Measurements from ENCODE around the gene ASTN2.

Gene ASTN2

GRCh38 chr9:117060963-117061362, 353.9 kb downstream of the ASTN2 start:
- no peak for TF ChIP-seq CTCF (IDR thresholded peaks at IDR 0.05; ENCODE audit: low read depth, low read length)
- no peak overlapping the region for H3K4me3 ChIP-seq (ENCODE audit: low read depth, low read length)

GRCh38 chr9:117050007-117050406, 364.9 kb downstream of the ASTN2 start:
- TF ChIP-seq CTCF (IDR thresholded peaks at IDR 0.05; ENCODE audit: low read depth, low read length), result no peak
- H3K4me3 ChIP-seq (ENCODE audit: low read depth, low read length), result no peak overlapping the region

- TF ChIP-seq CTCF (IDR thresholded peaks at IDR 0.05; ENCODE audit: low read depth, low read length), result no peak
- no peak overlapping the region for H3K4me3 ChIP-seq (ENCODE audit: low read depth, low read length)
These were observed 368.1 kb downstream of the ASTN2 start for GRCh38 chr9:117046666-117047327.

GRCh38 chr9:117044241-117044640, 370.6 kb downstream of the ASTN2 start:
- TF ChIP-seq CTCF (IDR thresholded peaks at IDR 0.05; ENCODE audit: low read depth, low read length), result no peak
- no peak overlapping the region for H3K4me3 ChIP-seq (ENCODE audit: low read depth, low read length)

- no peak overlapping the region for H3K4me3 ChIP-seq (ENCODE audit: low read depth, low read length)
- no peak for TF ChIP-seq CTCF (IDR thresholded peaks at IDR 0.05; ENCODE audit: low read depth, low read length)
These were observed 371.7 kb downstream of the ASTN2 start for GRCh38 chr9:117043159-117043558.

GRCh38 chr9:117035546-117035945, 379.3 kb downstream of the ASTN2 start:
- no peak for TF ChIP-seq CTCF (IDR thresholded peaks at IDR 0.05; ENCODE audit: low read depth, low read length)
- no peak overlapping the region for H3K4me3 ChIP-seq (ENCODE audit: low read depth, low read length)

- no peak overlapping the region for H3K4me3 ChIP-seq (ENCODE audit: low read depth, low read length)
- TF ChIP-seq CTCF (IDR thresholded peaks at IDR 0.05; ENCODE audit: low read depth, low read length), result no peak
These were observed 380.0 kb downstream of the ASTN2 start for GRCh38 chr9:117034866-117035265.
